Tibial nerve (tissue), 4 donors: ENCODE measurements around the gene PLA2G4D.

ENCODE experiments used
- EP300 ChIP-seq, 2 donors: sonication (generic); formaldehyde crosslinking; IDR thresholded peaks; one replicate each; pipeline ENCODE4 v1.6.1; 2017; ENCODE audit warnings: antibody characterized with exemption in 2 of 2, mild to moderate bottlenecking in 1 of 2
- POLR2A ChIP-seq, 2 donors: fragments of 450-650 bp; IDR thresholded peaks; one replicate each; pipeline ENCODE4 v1.6.1; 2017; ENCODE audit warnings: antibody characterized with exemption in 2 of 2, mild to moderate bottlenecking in 2 of 2, moderate library complexity in 2 of 2
- TF ChIP-seq, protein P1 (sequence below), 5 experiments: fragments of 200-600 bp in 3 of 5; fragments of 450-650 bp in 2 of 5; sonication (generic) in 3 of 5; IDR thresholded peaks; one replicate each; pipeline ENCODE4 v1.5.1; 2016 to 2019; ENCODE audit warnings: antibody characterized with exemption in 5 of 5, mild to moderate bottlenecking in 3 of 5, moderate library complexity in 2 of 5

DNA sequence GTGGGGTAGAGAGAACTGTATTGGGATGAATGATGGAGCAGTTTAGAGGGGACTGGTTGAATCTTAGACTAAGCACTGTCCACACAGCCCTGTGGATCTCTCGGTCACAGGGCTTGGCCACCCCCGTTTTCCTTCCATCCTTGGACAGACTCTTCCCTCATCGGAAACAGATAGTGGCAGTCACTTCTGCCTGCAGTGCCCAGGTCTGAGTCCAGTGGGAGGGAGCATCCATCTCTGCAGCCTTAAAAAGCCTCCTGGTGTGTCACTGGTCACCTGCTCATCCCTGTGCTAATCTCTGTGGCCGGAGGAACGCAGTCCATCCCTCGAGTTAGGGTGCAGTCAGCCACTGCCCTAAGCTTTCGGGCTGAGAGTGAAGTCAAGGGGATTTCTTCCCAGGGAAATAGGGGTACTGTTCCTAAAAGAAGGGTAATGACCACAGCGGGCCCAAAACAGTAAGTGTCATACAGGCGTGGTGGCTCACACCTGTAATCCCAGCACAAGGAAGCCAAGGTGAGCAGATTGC lies 32.0 kb downstream of the PLA2G4D start:
- TF ChIP-seq, protein P1, sequence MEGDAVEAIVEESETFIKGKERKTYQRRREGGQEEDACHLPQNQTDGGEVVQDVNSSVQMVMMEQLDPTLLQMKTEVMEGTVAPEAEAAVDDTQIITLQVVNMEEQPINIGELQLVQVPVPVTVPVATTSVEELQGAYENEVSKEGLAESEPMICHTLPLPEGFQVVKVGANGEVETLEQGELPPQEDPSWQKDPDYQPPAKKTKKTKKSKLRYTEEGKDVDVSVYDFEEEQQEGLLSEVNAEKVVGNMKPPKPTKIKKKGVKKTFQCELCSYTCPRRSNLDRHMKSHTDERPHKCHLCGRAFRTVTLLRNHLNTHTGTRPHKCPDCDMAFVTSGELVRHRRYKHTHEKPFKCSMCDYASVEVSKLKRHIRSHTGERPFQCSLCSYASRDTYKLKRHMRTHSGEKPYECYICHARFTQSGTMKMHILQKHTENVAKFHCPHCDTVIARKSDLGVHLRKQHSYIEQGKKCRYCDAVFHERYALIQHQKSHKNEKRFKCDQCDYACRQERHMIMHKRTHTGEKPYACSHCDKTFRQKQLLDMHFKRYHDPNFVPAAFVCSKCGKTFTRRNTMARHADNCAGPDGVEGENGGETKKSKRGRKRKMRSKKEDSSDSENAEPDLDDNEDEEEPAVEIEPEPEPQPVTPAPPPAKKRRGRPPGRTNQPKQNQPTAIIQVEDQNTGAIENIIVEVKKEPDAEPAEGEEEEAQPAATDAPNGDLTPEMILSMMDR (IDR thresholded peaks at IDR 0.05), result no peak
- TF ChIP-seq POLR2A (IDR thresholded peaks at IDR 0.05), result no peak
- no peak for TF ChIP-seq EP300 (IDR thresholded peaks at IDR 0.05)
